ENCODE data around the gene LYST. TPM values are rescaled to one million over a fixed set of nuclear protein-coding genes. Genes with fewer than 3 reads are reported as not detected.
A peak's percentile ranks its signal among the peaks of the same experiment; 100 is the strongest.

The LYST gene
- total and polyA plus RNA-seq, 4 experiments from 2014 or later, result 4.2 to 35.2 (median 21.0) TPM

- Histone ChIP-seq H3K9me3 (ENCODE audit: control insufficient read depth in 1 of 2, low read length in 2 of 2) (no peaks in the 10 kb centered on the region), H3K27me3 (ENCODE audit: insufficient read depth, low read length) (no peaks in the 10 kb centered on the region), H3K4me1 (ENCODE audit: insufficient read depth, low read length) (peaks cover 33% of the 10 kb centered on the region), H3K4me3 (ENCODE audit: low read length in 2 of 2) (no peak overlapping the region), H3K36me3 (ENCODE audit: insufficient read depth, low read length) (no peaks in the 10 kb centered on the region), H3K27ac (ENCODE audit: low read depth, low read length) (no peak overlapping the region)
- peak overlapping the region in 2 of 7 donors; percentile 27 to 78 for H3K27ac Mint-ChIP-seq
- no peaks in the 10 kb centered on the region for H3K36me3 Mint-ChIP-seq
- no peaks in the 10 kb centered on the region for H3K27me3 Mint-ChIP-seq
- no peaks in the 10 kb centered on the region for H3K9me3 Mint-ChIP-seq
- ChIA-PET CTCF (ENCODE audit: partially characterized antibody) (interaction anchor here (1.1 kb wide), 1 partner anchor 97 kb away, joined by 3 read pairs; no protein-coding TSS in a partner anchor), POLR2A (ENCODE audit: partially characterized antibody) (no interaction called here)
- peaks cover 24 to 55% (median 34%) of the 10 kb centered on the region in 4 donors for H3K4me1 Mint-ChIP-seq
- no peak for DNase-seq
- H3K4me3 Mint-ChIP-seq, result peak overlapping the region in 1 of 8 donors; percentile 2
- intact Hi-C loops (cut with micrococcal nuclease), result no loop called here
Observed at GRCh38 chr1:235874261-235874660, 7.6 kb upstream of the LYST start.

GRCh38 chr1:235873571-235873970 is 6.9 kb upstream of the LYST start:
- Histone ChIP-seq H3K4me3 (ENCODE audit: low read length in 2 of 2) (no peak overlapping the region), H3K27ac (ENCODE audit: low read depth, low read length) (no peak overlapping the region), H3K4me1 (ENCODE audit: insufficient read depth, low read length) (peaks cover 38% of the 10 kb centered on the region), H3K9me3 (ENCODE audit: control insufficient read depth in 1 of 2, low read length in 2 of 2) (no peaks in the 10 kb centered on the region), H3K27me3 (ENCODE audit: insufficient read depth, low read length) (no peaks in the 10 kb centered on the region), H3K36me3 (ENCODE audit: insufficient read depth, low read length) (no peaks in the 10 kb centered on the region)
- H3K4me1 Mint-ChIP-seq, result peaks cover 24 to 55% (median 34%) of the 10 kb centered on the region in 4 donors
- DNase-seq, result no peak
- ChIA-PET CTCF (ENCODE audit: partially characterized antibody) (no interaction called here), POLR2A (ENCODE audit: partially characterized antibody) (no interaction called here)
- H3K27ac Mint-ChIP-seq, result peak overlapping the region in 6 of 7 donors; percentile 5 to 78 (median 52)
- H3K4me3 Mint-ChIP-seq, result peak overlapping the region in 1 of 8 donors; percentile 2
- intact Hi-C loops (cut with micrococcal nuclease), result no loop called here
- H3K9me3 Mint-ChIP-seq, result no peaks in the 10 kb centered on the region
- H3K36me3 Mint-ChIP-seq, result no peaks in the 10 kb centered on the region
- H3K27me3 Mint-ChIP-seq, result no peaks in the 10 kb centered on the region

- Mint-ChIP-seq H3K9me3 (peaks cover 0 to 2% (median 0%) of the 10 kb centered on the region in 8 donors), H3K4me3 (peak overlapping the region in 1 of 8 donors; percentile 2), H3K36me3 (no peaks in the 10 kb centered on the region), H3K4me1 (peaks cover 27 to 56% (median 38%) of the 10 kb centered on the region in 4 donors), H3K27me3 (no peaks in the 10 kb centered on the region), H3K27ac (peak overlapping the region; percentile 5 to 85 (median 56))
- no peaks in the 10 kb centered on the region for H3K36me3 ChIP-seq (ENCODE audit: insufficient read depth, low read length)
- peak in 1 of 5 donors; percentile 60 for DNase-seq
- POLR2A ChIA-PET (ENCODE audit: partially characterized antibody), result no interaction called here
- no peak overlapping the region for H3K4me3 ChIP-seq (ENCODE audit: low read length in 2 of 2)
- intact Hi-C loops (cut with micrococcal nuclease), result no loop called here
- H3K27me3 ChIP-seq (ENCODE audit: insufficient read depth, low read length), result no peaks in the 10 kb centered on the region
- no peaks in the 10 kb centered on the region for H3K9me3 ChIP-seq (ENCODE audit: control insufficient read depth in 1 of 2, low read length in 2 of 2)
- H3K4me1 ChIP-seq (ENCODE audit: insufficient read depth, low read length), result peaks cover 43% of the 10 kb centered on the region
- CTCF ChIA-PET (ENCODE audit: partially characterized antibody), result no interaction called here
- no peak overlapping the region for H3K27ac ChIP-seq (ENCODE audit: low read depth, low read length)
Observed at GRCh38 chr1:235873045-235873444, 6.3 kb upstream of the LYST start.

- Histone ChIP-seq H3K36me3 (ENCODE audit: insufficient read depth, low read length) (no peaks in the 10 kb centered on the region), H3K4me3 (ENCODE audit: low read length in 2 of 2) (no peak overlapping the region), H3K27me3 (ENCODE audit: insufficient read depth, low read length) (no peaks in the 10 kb centered on the region), H3K27ac (ENCODE audit: low read depth, low read length) (no peak overlapping the region), H3K4me1 (ENCODE audit: insufficient read depth, low read length) (peaks cover 49% of the 10 kb centered on the region), H3K9me3 (ENCODE audit: control insufficient read depth in 1 of 2, low read length in 2 of 2) (no peaks in the 10 kb centered on the region)
- Mint-ChIP-seq H3K4me3 (peak overlapping the region in 1 of 8 donors; percentile 23), H3K9me3 (peaks cover 0 to 2% (median 0%) of the 10 kb centered on the region in 8 donors), H3K36me3 (peaks cover 0 to 4% of the 10 kb centered on the region in 2 donors), H3K27ac (peak overlapping the region in 5 of 7 donors; percentile 19 to 78 (median 64)), H3K27me3 (no peaks in the 10 kb centered on the region), H3K4me1 (peaks cover 30 to 57% (median 43%) of the 10 kb centered on the region in 4 donors)
- intact Hi-C loops (cut with micrococcal nuclease), result no loop called here
- ChIA-PET CTCF (ENCODE audit: partially characterized antibody) (no interaction called here), POLR2A (ENCODE audit: partially characterized antibody) (no interaction called here)
- no peak for DNase-seq
Observed at GRCh38 chr1:235872270-235872669, 5.6 kb upstream of the LYST start.

- Histone ChIP-seq H3K27ac (ENCODE audit: low read depth, low read length) (peak overlapping the region; percentile 100), H3K4me1 (ENCODE audit: insufficient read depth, low read length) (peaks cover 31% of the 10 kb centered on the region), H3K9me3 (ENCODE audit: control insufficient read depth in 1 of 2, low read length in 2 of 2) (no peaks in the 10 kb centered on the region), H3K27me3 (ENCODE audit: insufficient read depth, low read length) (no peaks in the 10 kb centered on the region), H3K4me3 (ENCODE audit: low read length in 2 of 2) (peak overlapping the region; percentile 72 to 86), H3K36me3 (ENCODE audit: insufficient read depth, low read length) (no peaks in the 10 kb centered on the region)
- CTCF ChIA-PET (ENCODE audit: partially characterized antibody), result interaction anchor here (1.2 to 5.5 kb wide), 2 partner anchors 10 to 103 kb away, joined by 4 to 105 read pairs; no protein-coding TSS in a partner anchor
- H3K4me3 Mint-ChIP-seq, result peak overlapping the region; percentile 77 to 99 (median 96)
- H3K27ac Mint-ChIP-seq, result peak overlapping the region; percentile 98 to 100 (median 99)
- no peaks in the 10 kb centered on the region for H3K27me3 Mint-ChIP-seq
- POLR2A ChIA-PET (ENCODE audit: partially characterized antibody), result interaction anchor here (0.6 to 3.6 kb wide), 17 partner anchors 9 to 413 kb away, joined by 3 to 40 read pairs (median 6); partner anchors contain the start of gene ERO1B
- H3K9me3 Mint-ChIP-seq, result peaks cover 0 to 4% (median 0%) of the 10 kb centered on the region in 8 donors
- intact Hi-C loops (cut with micrococcal nuclease), result loop anchor here (1.0 to 5.0 kb wide), 8 partner anchors 21 to 1256 kb away; partner anchors contain the start of genes ARID4B, B3GALNT2, GGPS1 and GNG4
- peaks cover 0 to 14% of the 10 kb centered on the region in 2 donors for H3K36me3 Mint-ChIP-seq
- peaks cover 27 to 60% (median 39%) of the 10 kb centered on the region in 4 donors for H3K4me1 Mint-ChIP-seq
- peak; percentile 82 to 89 (median 86) for DNase-seq
Observed at GRCh38 chr1:235867903-235868469, 1.3 kb upstream of the LYST start.

- CTCF ChIA-PET (ENCODE audit: partially characterized antibody), result interaction anchor here (0.6 to 5.5 kb wide), 14 partner anchors 9 to 132 kb away, joined by 3 to 105 read pairs (median 6); no protein-coding TSS in a partner anchor
- Histone ChIP-seq H3K9me3 (ENCODE audit: control insufficient read depth in 1 of 2, low read length in 2 of 2) (no peaks in the 10 kb centered on the region), H3K27me3 (ENCODE audit: insufficient read depth, low read length) (no peaks in the 10 kb centered on the region), H3K4me1 (ENCODE audit: insufficient read depth, low read length) (peaks cover 31% of the 10 kb centered on the region), H3K27ac (ENCODE audit: low read depth, low read length) (peak overlapping the region; percentile 100), H3K4me3 (ENCODE audit: low read length in 2 of 2) (peak overlapping the region; percentile 72 to 86), H3K36me3 (ENCODE audit: insufficient read depth, low read length) (no peaks in the 10 kb centered on the region)
- H3K36me3 Mint-ChIP-seq, result peaks cover 3 to 14% of the 10 kb centered on the region in 2 donors
- peak overlapping the region; percentile 77 to 99 (median 96) for H3K4me3 Mint-ChIP-seq
- H3K9me3 Mint-ChIP-seq, result peaks cover 0 to 4% (median 0%) of the 10 kb centered on the region in 8 donors
- DNase-seq, result peak; percentile 95 to 100 (median 99)
- POLR2A ChIA-PET (ENCODE audit: partially characterized antibody), result interaction anchor here (0.9 to 3.6 kb wide), 21 partner anchors 9 to 928 kb away, joined by 3 to 40 read pairs (median 5); partner anchors contain the start of genes B3GALNT2, ERO1B and MTR
- H3K27ac Mint-ChIP-seq, result peak overlapping the region; percentile 98 to 100 (median 99)
- H3K27me3 Mint-ChIP-seq, result no peaks in the 10 kb centered on the region
- intact Hi-C loops (cut with micrococcal nuclease), result loop anchor here (1.0 to 5.0 kb wide), 10 partner anchors 22 to 1255 kb away; partner anchors contain the start of genes ARID4B, B3GALNT2, GGPS1 and GNG4
- H3K4me1 Mint-ChIP-seq, result peaks cover 26 to 60% (median 40%) of the 10 kb centered on the region in 4 donors
Observed at GRCh38 chr1:235866913-235867845, 473 bp upstream of the LYST start.

All from CD4-positive, alpha-beta memory T cell (primary cell).